Measurements from ENCODE around the gene TEX14.
A peak's percentile ranks its signal among the peaks of the same experiment; 100 is the strongest.

- no peak for TF ChIP-seq CTCF (IDR thresholded peaks at IDR 0.05)
- peak in 2 of 4 donors; percentile 48 to 65 for TF ChIP-seq POLR2A (IDR thresholded peaks at IDR 0.05)
Observed at GRCh38 chr17:58517378-58517927, 174.4 kb downstream of the TEX14 start.
